CD14-positive monocyte (primary cell): ENCODE data around the gene KHDRBS1. TPM values are rescaled to one million over a fixed set of nuclear protein-coding genes. Genes with fewer than 3 reads are reported as not detected.

Source experiments
- DNase-seq, 3 donors: peaks; one replicate each; pipeline ENCODE4 v3.0.0-alpha.2; 2011 to 2022
- H2AFZ ChIP-seq: 2 replicates; pipeline ENCODE4 v1.6.0; 2012; ENCODE audit warnings: mild to moderate bottlenecking, low read depth, low read length, inconsistent platforms; ENCODE audit not compliant: insufficient read depth, poor library complexity, severe bottlenecking
- H3K27ac ChIP-seq, 2 donors: 1 replicate in 1 of 2; 2 replicates in 1 of 2; pipeline ENCODE4 v1.5.1; 2012 to 2013; ENCODE audit warnings: low read length in 2 of 2, control low read depth in 1 of 2, inconsistent platforms in 1 of 2, low read depth in 1 of 2, mild to moderate bottlenecking in 1 of 2
- H3K27me3 ChIP-seq, 2 donors: one replicate each; pipeline versions ENCODE4 v1.6.0 to v1.6.1; 2011 to 2013; ENCODE audit warnings: low read length in 2 of 2; ENCODE audit not compliant: control insufficient read depth in 2 of 2, insufficient read depth in 2 of 2
- H3K36me3 ChIP-seq, 2 donors: replicated peaks in 1 of 2; 1 replicate in 1 of 2; 2 replicates in 1 of 2; pipeline versions ENCODE4 v1.5.1 to v1.6.1; 2012 to 2013; ENCODE audit warnings: low read length in 2 of 2, control low read depth in 1 of 2, inconsistent platforms in 1 of 2, mild to moderate bottlenecking in 1 of 2; ENCODE audit not compliant: insufficient read depth in 2 of 2, control insufficient read depth in 1 of 2
- H3K4me1 ChIP-seq, 2 donors: 1 replicate in 1 of 2; 2 replicates in 1 of 2; pipeline versions ENCODE4 v1.5.1 to v1.6.1; 2012 to 2013; ENCODE audit warnings: low read length in 2 of 2, control low read depth in 1 of 2, inconsistent platforms in 1 of 2, mild to moderate bottlenecking in 1 of 2, moderate library complexity in 1 of 2; ENCODE audit not compliant: insufficient read depth in 2 of 2, control insufficient read depth in 1 of 2
- H3K4me2 ChIP-seq: replicated peaks from 2 replicates; pipeline ENCODE3; 2012; ENCODE audit warnings: low read length, moderate library complexity, mild to moderate bottlenecking; ENCODE audit not compliant: poor library complexity, severe bottlenecking; ENCODE audit errors: extremely low read depth
- H3K4me3 ChIP-seq, 3 experiments: fragments of 200-600 bp in 1 of 3; sonication (generic) in 1 of 3; replicated peaks in 1 of 3; 1 replicate in 2 of 3; 2 replicates in 1 of 3; pipeline ENCODE4 v1.5.1; 2011 to 2013; ENCODE audit warnings: low read length in 3 of 3, mild to moderate bottlenecking in 3 of 3, control low read depth in 2 of 3, low read depth in 2 of 3, inconsistent platforms in 1 of 3, moderate library complexity in 1 of 3
- H3K79me2 ChIP-seq: 2 replicates; pipeline ENCODE4 v1.6.0; 2012; ENCODE audit warnings: mild to moderate bottlenecking, control low read depth, inconsistent platforms, low read length, moderate library complexity; ENCODE audit not compliant: insufficient read depth
- H3K9ac ChIP-seq: 2 replicates; pipeline ENCODE4 v1.6.0; 2017; ENCODE audit warnings: low read length, mild to moderate bottlenecking; ENCODE audit not compliant: insufficient read depth, poor library complexity, severe bottlenecking
- H3K9me3 ChIP-seq, 2 donors: replicated peaks in 1 of 2; 1 replicate in 1 of 2; 2 replicates in 1 of 2; pipeline versions ENCODE4 v1.5.1 to v1.6.1; 2012 to 2013; ENCODE audit warnings: low read length in 2 of 2, control low read depth in 1 of 2; ENCODE audit not compliant: control insufficient read depth in 1 of 2, insufficient read depth in 1 of 2
- H4K20me1 ChIP-seq: 2 replicates; pipeline ENCODE4 v1.6.0; 2012; ENCODE audit warnings: mild to moderate bottlenecking, low read length, control low read depth, moderate library complexity; ENCODE audit not compliant: insufficient read depth
- H3K27ac Mint-ChIP-seq, 7 donors: one replicate each; pipeline ENCODE4 v1.8.0; 2020; ENCODE audit warnings: mild to moderate bottlenecking in 7 of 7, mixed read lengths in 7 of 7, moderate library complexity in 6 of 7, inconsistent platforms in 2 of 7
- H3K27me3 Mint-ChIP-seq, 3 donors: one replicate each; pipeline ENCODE4 v1.8.0; 2021 to 2022; ENCODE audit warnings: low read depth in 3 of 3, mild to moderate bottlenecking in 3 of 3, mixed read lengths in 3 of 3, moderate library complexity in 3 of 3, inconsistent platforms in 1 of 3
- H3K36me3 Mint-ChIP-seq, 2 donors: one replicate each; pipeline ENCODE4 v1.8.0; 2020; ENCODE audit warnings: mixed read lengths in 2 of 2, inconsistent platforms in 1 of 2, mild to moderate bottlenecking in 1 of 2
- H3K4me1 Mint-ChIP-seq: one replicate; pipeline ENCODE4 v1.8.0; 2020; ENCODE audit warnings: mild to moderate bottlenecking, mixed read lengths
- H3K4me3 Mint-ChIP-seq, 2 donors: one replicate each; pipeline ENCODE4 v1.8.0; 2020; ENCODE audit warnings: mild to moderate bottlenecking in 2 of 2, mixed read lengths in 2 of 2, moderate library complexity in 1 of 2
- H3K9me3 Mint-ChIP-seq, 7 donors: one replicate each; pipeline ENCODE4 v1.8.0; 2020 to 2022; ENCODE audit warnings: mixed read lengths in 7 of 7, mild to moderate bottlenecking in 6 of 7, moderate library complexity in 6 of 7, inconsistent platforms in 2 of 7
- WGBS: methylation state at CpG from one replicate; pipeline ENCODE4 v1.1.5; 2013; ENCODE audit warnings: missing lambda C conversion rate; ENCODE audit not compliant: insufficient coverage; 5-methylcytosine and 5-hydroxymethylcytosine counted together
- intact Hi-C, 2 donors: fragments of 100-400 bp; cut with micrococcal nuclease; formaldehyde crosslinking; loops; one replicate each; pipeline versions ENCODE4 v1.15.0 to v1.15.1; 2023
- polyA plus RNA-seq, 3 donors: library from polyadenylated mRNA; depleted of rRNA in 1 of 3; unstranded in 2 of 3; stranded (reverse) in 1 of 3; fragments of 300-500 nt in 2 of 3; fragments of >200 nt in 1 of 3; fragmentation: Illumina TruSeq in 2 of 3; gene quantifications; 1 replicate in 2 of 3; 2 replicates in 1 of 3; pipeline ENCODE4 v1.2.3, GENCODE V29; 2012 to 2021
- TF ChIP-seq, protein P1 (sequence below): fragments of 200-600 bp; IDR thresholded peaks from one replicate; pipeline ENCODE4 v1.8.0; 2022; ENCODE audit warnings: antibody characterized with exemption, mild to moderate bottlenecking

KHDRBS1 gene
- polyA plus RNA-seq, 3 donors, result 40.7 to 65.6 (median 51.6) TPM

DNA sequence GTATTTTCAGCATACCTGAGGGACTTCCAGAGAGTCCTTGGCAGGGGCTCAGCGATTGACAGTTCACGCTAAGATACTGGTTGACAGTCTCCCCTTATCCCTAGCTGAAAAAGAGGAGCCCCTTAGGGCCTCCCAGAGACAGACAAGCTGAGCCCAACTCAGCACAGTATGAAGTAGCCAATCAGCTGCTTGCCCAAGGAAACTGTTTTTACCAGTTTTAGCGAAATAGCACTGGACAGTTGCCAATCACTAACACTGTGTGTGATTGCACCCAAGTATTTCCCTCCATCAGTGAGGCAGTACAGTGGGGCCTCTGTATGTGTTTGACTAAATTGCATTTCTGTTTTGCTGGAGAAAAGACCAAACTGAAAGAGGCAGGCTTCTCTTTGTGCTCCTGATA lies 27.0 kb downstream of the KHDRBS1 start:
- Mint-ChIP-seq H3K4me1 (peaks cover 12% of the 10 kb centered on the region), H3K27me3 (no peaks in the 10 kb centered on the region), H3K27ac (peak overlapping the region in 1 of 7 donors; percentile 60), H3K4me3 (no peak overlapping the region), H3K9me3 (no peaks in the 10 kb centered on the region), H3K36me3 (peaks cover 39 to 60% of the 10 kb centered on the region in 2 donors)
- Histone ChIP-seq H3K4me1 (peaks cover 10 to 15% of the 10 kb centered on the region in 2 donors), H3K79me2 (peaks cover 39% of the 10 kb centered on the region), H4K20me1 (peaks cover 69% of the 10 kb centered on the region), H2AFZ (no peak overlapping the region), H3K9me3 (no peaks in the 10 kb centered on the region), H3K36me3 (peaks cover under 1 to 76% of the 10 kb centered on the region in 2 donors), H3K9ac (no peak overlapping the region), H3K27ac (no peak overlapping the region), H3K27me3 (no peaks in the 10 kb centered on the region), H3K4me3 (no peak overlapping the region), H3K4me2 (no peak overlapping the region)
- TF ChIP-seq, protein P1, sequence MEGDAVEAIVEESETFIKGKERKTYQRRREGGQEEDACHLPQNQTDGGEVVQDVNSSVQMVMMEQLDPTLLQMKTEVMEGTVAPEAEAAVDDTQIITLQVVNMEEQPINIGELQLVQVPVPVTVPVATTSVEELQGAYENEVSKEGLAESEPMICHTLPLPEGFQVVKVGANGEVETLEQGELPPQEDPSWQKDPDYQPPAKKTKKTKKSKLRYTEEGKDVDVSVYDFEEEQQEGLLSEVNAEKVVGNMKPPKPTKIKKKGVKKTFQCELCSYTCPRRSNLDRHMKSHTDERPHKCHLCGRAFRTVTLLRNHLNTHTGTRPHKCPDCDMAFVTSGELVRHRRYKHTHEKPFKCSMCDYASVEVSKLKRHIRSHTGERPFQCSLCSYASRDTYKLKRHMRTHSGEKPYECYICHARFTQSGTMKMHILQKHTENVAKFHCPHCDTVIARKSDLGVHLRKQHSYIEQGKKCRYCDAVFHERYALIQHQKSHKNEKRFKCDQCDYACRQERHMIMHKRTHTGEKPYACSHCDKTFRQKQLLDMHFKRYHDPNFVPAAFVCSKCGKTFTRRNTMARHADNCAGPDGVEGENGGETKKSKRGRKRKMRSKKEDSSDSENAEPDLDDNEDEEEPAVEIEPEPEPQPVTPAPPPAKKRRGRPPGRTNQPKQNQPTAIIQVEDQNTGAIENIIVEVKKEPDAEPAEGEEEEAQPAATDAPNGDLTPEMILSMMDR, result no peak
- WGBS, result 94% methylated on average over 2 of the region's 3 CpGs
- DNase-seq, result no peak
- intact Hi-C loops, result no loop called here

GRCh38 chr1:32042330-32042729 lies 28.7 kb downstream of the KHDRBS1 start:
- Mint-ChIP-seq H3K27me3 (no peaks in the 10 kb centered on the region), H3K9me3 (no peaks in the 10 kb centered on the region), H3K27ac (peak overlapping the region in 1 of 7 donors; percentile 6), H3K4me1 (peaks cover 18% of the 10 kb centered on the region), H3K4me3 (no peak overlapping the region), H3K36me3 (peaks cover 34 to 57% of the 10 kb centered on the region in 2 donors)
- Histone ChIP-seq H3K4me3 (no peak overlapping the region), H4K20me1 (peaks cover 60% of the 10 kb centered on the region), H3K4me1 (peaks cover 22 to 25% of the 10 kb centered on the region in 2 donors), H3K9ac (no peak overlapping the region), H3K36me3 (peaks cover 9 to 69% of the 10 kb centered on the region in 2 donors), H3K9me3 (no peaks in the 10 kb centered on the region), H3K27ac (peak overlapping the region in 1 of 2 donors; percentile 34), H3K79me2 (peaks cover 27% of the 10 kb centered on the region), H3K27me3 (no peaks in the 10 kb centered on the region), H3K4me2 (no peak overlapping the region), H2AFZ (no peak overlapping the region)
- intact Hi-C loops, result no loop called here
- DNase-seq, result no peak
- TF ChIP-seq, protein P1, result no peak
- WGBS, result 100% methylated on average over 3 of the region's 5 CpGs
